GM21526 (cell line): ENCODE results near the gene MNX1.

Experiments used
- ATAC-seq: cut with Tn5 transposase; IDR thresholded peaks from one replicate; pipeline ENCODE4 v1.9.1; 2021; ENCODE audit warnings: moderate library complexity; ENCODE audit not compliant: unreplicated experiment, low FRiP score

MNX1 gene

GRCh38 chr7:157010588-157011332 lies at the start of gene MNX1:
Gene MNX1, minus strand, starts transcription at chr7:157010663. Its CDS starts 313 bp downstream, at chr7:157010350.
- peak; percentile 80 for ATAC-seq

DNA sequence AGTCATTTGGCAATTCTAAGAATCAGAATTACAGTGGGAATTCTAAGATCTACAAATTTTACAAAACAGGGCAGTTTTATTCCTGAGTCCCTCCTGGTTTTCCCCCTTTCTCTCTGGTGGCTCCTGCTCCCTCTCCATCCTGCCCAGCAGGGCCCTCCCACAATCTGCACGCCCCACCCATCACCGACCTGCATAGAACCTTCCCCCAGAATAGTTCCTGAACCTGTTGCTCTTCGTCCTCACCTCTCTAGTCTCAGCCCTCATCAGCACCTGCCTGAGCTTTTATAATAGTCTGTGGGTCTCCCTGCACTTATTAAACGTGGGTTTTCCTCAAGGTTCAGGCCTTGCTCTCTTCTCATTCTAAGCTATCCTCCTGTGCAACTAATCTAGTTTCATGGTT lies 49.1 kb upstream of the MNX1 start:
- ATAC-seq, result no peak

DNA sequence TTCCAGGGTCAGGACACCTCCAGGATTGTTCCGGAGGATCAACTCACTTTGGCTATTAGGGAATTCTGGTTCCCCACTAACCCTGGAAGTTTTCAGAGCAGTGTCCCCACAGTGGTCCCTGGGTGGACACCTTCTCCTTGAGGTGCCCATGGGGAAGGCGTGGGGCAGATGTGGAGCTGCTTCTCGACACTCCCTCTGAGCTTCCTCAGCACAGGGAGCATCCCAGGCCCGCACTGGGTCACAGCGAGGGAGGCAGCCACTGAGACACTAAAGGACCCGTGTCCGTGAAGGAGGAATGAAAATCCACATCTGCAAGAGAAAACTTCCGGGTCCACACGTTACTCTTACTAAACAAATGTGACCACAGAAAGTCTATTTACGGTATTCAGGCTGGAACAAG lies 48.2 kb upstream of the MNX1 start:
- no peak for ATAC-seq

GRCh38 chr7:157058068-157058467 lies 47.6 kb upstream of the MNX1 start:
- ATAC-seq, result no peak

- no peak for ATAC-seq
These were observed 46.8 kb upstream of the MNX1 start for GRCh38 chr7:157056957-157057902.

DNA sequence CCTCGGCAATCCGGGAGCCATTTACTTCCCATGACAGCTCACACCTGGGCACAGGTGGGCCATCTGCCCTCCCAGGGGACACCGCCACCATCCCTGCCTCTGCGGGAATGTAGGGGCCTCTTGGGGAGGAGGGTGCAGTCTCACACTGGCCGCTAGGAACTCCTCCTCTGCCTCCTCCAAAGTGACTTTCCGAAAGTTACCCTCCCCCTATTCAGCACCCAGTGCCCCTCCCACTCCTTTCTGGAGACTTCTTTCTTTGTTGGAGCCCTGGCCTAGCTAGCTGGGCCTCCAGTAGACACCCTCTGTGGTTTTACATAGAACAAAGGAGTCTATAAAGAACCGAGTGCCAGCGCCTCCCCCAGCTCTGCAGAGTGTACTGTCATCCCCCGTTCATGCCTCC lies 45.8 kb upstream of the MNX1 start:
- no peak for ATAC-seq

- no peak for ATAC-seq
These were observed 44.5 kb upstream of the MNX1 start for GRCh38 chr7:157054927-157055326.

DNA sequence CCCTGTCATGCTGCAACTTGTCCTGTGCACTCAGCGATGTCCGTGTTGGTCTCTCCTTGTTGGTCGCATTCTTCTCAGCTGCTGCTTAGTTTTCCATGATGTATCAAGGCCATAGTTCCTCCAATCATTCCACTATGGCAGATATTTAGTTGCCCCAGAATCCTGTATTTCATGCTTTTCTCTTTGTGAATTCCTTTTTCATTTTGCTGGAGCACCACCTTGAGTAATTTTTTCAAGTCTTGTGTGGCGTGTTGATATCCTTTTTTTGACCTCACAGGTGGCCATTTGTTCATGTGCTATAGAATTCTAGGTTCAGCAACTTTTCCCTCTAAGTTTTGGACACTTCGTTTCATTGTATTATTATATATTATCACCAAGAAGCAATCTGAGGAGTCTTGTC lies 42.7 kb upstream of the MNX1 start:
- no peak for ATAC-seq

GRCh38 chr7:157047148-157047547 lies 36.7 kb upstream of the MNX1 start:
- no peak for ATAC-seq

DNA sequence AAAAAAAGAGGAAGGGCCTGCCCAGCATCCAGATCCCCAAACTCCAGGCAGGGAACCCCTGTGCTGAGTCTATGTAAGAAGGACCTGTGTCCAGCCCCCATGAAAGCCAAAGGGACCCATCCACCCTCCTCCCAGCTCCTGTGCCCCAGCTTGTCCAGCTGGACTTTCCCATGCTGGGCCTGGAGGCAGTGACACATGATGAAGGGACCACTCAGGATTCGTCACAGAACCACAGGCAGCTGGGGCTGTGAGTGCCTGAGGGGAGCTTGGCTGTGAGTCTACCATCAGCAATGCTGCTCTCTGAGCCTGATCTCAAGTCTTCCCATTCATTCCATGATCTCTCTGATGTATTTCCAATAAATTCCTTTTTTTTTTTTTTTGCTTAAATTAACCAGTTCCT lies 36.2 kb upstream of the MNX1 start:
- no peak for ATAC-seq

DNA sequence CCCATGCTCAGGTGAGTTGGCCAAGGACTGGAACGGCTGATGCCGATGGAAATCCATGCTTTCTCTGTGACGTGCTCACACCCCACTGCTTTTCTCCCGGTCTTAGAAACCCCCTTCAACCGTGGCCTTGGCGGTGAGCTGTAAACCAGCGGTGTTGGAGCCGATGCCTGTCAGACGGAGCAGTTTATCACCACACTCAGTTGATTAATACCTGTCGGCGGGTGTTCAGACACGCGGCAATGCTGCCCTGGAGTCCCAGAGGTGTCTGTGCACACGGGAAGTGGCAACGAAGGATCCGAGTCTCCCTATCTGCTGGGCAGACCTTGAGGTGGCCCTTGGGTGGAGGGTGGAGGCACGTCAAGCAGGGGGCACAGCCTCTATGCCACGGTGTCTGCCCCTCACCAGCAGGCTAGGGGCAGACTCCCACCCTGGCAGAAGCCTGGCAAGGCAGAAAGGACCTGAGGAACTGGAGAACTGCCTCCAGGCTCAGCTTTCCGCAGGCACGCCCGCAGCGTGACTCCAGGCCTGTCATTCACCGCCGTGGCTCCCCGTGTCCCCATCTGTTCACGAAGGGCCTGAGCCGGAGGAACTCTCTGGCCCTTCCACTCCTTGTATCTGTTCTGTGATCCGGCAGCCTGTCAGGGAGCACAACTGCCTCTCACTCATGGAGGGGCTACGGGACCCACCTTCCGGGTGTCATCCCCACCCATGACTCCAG lies 34.6 kb upstream of the MNX1 start:
- no peak for ATAC-seq

- ATAC-seq, result no peak
These were observed 33.8 kb upstream of the MNX1 start for GRCh38 chr7:157044147-157044687.

DNA sequence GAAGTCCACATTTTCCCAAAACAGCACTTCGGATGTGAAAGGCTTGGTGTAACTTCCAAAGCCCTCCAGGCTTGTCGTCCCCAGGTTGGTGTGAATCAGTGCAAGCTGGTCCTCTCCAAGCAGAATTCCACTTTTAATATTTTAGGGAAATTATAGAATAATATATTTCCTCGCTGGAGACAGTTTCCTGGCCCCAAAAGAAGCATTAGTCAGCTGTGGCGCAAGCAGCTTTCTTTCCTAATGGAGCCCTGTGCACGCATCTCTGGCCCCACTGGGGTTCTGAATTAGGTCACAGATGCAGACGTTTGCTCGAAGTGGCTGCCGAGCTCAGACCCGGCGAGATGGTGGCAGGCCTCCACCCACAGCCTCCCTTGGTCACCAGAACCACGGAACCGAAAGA lies 33.3 kb upstream of the MNX1 start:
- no peak for ATAC-seq

DNA sequence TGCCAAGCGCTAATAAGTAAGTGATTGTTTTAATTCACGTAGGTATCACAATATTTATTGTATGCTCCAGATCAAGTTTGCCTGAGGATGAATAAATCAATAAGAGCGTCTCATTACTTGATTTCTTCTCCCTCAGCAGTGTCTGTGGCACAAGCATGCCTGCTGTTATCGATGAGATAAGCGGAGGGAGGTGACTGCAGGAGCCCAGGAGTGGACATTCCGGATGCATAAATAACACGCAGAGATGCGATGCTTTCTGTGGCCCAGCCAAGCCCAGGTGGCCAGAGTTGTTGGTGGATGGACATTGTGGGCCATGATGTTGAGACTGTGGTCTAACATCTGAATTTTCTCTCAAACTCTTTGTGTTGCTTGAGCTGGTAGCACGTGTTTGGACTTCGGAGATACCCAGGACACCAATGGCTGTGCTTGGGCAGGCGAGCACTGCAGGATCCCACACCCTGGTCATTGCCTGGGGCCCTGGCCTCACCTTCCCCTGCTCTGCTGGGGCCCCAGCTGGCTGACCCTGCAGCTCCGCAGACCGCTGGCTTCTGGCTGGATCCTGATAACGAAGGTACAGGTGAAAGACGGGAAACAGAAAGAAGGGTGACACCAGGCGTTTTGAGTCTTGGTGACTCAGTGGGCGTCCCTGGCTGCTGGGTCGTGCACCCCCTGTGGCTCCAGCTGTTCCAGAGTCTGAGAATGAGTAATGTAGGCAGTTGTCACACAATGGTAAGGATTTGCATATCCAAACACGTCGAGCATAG lies 31.2 kb upstream of the MNX1 start:
- ATAC-seq, result no peak

DNA sequence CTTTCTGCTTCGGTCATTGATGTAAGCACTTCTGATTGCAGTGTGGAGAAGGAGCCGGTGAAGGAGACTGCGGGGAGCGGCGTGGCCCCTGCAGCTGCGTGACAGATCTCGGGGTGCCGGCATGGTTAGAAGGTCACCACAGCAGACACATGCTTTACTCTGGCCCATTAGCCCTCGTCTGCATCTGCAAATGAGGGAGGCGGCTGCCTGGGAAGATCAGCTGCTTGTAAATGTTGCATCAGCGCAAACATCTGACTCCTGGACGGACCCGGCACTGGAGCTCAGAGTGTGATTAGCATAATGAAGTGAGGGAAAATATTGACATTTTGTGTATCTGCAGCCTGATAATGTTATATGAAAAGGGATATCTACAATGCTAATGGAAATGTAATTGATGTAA lies 30.5 kb upstream of the MNX1 start:
- no peak for ATAC-seq

DNA sequence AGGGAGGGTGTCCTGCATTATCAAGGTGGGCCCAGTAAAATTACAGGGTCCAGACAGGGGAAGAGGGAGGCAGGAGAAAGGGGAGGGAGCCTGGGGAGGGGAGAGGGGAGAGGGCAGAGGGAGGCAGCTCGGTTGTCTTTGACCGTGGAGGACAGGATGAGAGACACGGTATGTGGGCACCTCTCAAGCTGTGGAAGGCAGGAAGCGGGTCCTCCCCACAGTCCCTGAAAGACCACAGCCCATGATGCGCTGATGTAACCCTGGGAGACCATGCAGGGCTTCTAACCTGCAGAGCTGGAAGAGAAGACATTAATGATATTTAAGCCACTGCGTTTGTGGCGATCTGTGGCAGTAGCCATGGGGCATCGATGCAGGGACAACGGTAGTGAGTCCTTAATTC lies 27.2 kb upstream of the MNX1 start:
- no peak for ATAC-seq

DNA sequence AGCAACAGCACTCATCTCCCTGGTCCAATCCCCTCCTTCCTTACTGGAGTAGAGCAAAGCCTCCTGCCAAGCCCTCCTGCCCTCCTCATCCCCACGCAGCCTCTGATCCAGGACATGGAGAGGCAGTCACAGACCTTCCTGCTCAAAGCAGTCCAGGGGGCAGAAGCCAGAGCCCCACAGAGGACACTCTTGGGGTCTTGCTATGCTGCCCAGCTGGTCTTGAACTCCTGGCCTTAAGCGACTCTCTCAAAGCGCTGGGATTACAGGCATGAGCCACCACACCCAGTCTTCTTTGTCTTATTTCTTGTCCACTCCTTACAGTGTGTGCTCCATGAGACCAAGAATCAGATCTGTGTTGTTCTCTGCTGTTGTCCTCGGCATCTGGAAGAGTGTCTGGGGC lies 26.6 kb upstream of the MNX1 start:
- ATAC-seq, result no peak

- ATAC-seq, result no peak
These were observed 25.5 kb upstream of the MNX1 start for GRCh38 chr7:157035979-157036378.

DNA sequence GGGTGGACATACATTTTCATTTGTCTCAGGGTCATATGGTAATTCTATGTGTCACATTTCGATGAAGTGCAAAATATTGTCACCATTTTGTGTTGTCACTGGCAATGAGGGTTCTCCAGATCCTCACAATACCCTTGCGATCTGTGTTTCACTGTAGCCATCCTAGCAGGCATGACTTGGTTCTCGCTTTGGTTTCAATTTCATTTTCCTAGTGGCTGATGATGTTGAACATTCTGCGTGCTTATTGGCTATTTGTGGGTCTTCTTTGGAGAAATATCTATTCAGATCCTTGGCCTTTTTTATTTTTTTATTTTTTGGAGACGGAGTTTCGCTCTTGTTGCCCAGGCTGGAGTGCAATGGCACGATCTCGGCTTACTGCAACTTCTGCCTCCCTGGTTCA lies 24.8 kb upstream of the MNX1 start:
- ATAC-seq, result no peak
